Suprapubic skin (tissue), 4 donors: ENCODE results near the gene PNMA3.
"Not testable (repeated sequence)": the region's sequence is repeated elsewhere in the genome, so short reads cannot be mapped to it uniquely, and the experiment has no call there.

Experiments used
- POLR2A ChIP-seq, 2 donors: fragments of 450-650 bp; IDR thresholded peaks; one replicate each; pipeline ENCODE4 v1.6.1; 2017; ENCODE audit warnings: antibody characterized with exemption in 2 of 2, mild to moderate bottlenecking in 2 of 2, moderate library complexity in 2 of 2
- POLR2AphosphoS5 ChIP-seq, 3 donors: sonication (generic); formaldehyde crosslinking; IDR thresholded peaks; one replicate each; pipeline ENCODE4 v1.6.1; 2017; ENCODE audit warnings: antibody characterized with exemption in 3 of 3
- TF ChIP-seq, protein P1 (sequence below), 2 donors: fragments of 200-600 bp in 1 of 2; fragments of 450-650 bp in 1 of 2; sonication (generic) in 1 of 2; IDR thresholded peaks; one replicate each; pipeline ENCODE4 v1.5.1; 2016 to 2019; ENCODE audit warnings: antibody characterized with exemption in 2 of 2, mild to moderate bottlenecking in 1 of 2, moderate library complexity in 1 of 2

GRCh38 chrX:153077437-153078135, 21.3 kb downstream of the PNMA3 start:
- TF ChIP-seq, protein P1, sequence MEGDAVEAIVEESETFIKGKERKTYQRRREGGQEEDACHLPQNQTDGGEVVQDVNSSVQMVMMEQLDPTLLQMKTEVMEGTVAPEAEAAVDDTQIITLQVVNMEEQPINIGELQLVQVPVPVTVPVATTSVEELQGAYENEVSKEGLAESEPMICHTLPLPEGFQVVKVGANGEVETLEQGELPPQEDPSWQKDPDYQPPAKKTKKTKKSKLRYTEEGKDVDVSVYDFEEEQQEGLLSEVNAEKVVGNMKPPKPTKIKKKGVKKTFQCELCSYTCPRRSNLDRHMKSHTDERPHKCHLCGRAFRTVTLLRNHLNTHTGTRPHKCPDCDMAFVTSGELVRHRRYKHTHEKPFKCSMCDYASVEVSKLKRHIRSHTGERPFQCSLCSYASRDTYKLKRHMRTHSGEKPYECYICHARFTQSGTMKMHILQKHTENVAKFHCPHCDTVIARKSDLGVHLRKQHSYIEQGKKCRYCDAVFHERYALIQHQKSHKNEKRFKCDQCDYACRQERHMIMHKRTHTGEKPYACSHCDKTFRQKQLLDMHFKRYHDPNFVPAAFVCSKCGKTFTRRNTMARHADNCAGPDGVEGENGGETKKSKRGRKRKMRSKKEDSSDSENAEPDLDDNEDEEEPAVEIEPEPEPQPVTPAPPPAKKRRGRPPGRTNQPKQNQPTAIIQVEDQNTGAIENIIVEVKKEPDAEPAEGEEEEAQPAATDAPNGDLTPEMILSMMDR (IDR thresholded peaks at IDR 0.05) = not testable (repeated sequence)
- TF ChIP-seq POLR2AphosphoS5, POLR2A (IDR thresholded peaks at IDR 0.05): not testable (repeated sequence)
